Activated CD4-positive, alpha-beta T cell treated with anti-CD3 and anti-CD28 coated beads, Interleukin-2, amount 50 U/mL, for 4 hours (primary cell): ENCODE data around the gene HOXA5.

ENCODE experiments used
- DNase-seq, 2 experiments: peaks; one replicate each; pipeline ENCODE4 v3.0.0-alpha.2; 2020

HOXA5 gene

DNA sequence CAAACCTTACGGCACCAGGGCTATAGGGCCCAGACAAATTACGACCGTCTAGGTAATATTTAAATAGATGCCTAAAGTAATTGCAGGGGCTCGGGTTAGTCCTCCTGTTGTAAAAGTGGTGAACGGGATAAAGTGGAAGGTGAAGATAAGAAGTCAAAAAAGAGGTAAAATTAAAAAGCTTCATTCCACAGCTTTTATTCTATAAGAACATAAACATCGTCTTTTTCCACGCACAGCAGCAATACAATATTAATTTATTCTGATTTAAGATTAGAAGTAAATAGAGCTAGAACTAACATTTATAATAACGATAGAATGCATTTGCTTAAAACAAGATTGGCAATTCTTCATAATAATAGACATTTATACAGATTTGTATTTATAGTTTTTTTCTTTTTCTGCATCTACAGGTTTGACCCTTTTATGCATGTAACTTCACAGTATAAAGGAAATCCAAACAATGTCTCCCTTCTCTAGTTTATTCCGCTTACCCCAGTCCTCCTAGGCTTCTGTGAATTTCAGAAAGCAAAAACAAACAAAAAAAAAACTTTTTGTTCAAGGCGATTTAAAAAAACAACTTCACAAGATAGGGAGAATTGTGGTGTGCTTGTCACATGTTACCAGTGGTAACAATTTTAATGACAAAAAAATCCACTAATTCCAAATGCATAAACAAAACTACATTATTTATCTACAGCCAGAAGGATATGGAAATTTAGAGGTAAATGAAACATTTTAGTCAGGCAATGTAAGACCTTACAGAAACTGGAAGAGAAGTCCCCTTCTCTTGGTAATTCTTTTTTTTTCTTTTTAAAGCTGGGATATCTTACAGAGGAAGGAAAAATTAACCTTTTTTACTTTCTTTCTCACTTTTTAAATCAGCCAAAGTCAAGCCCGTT lies 27.2 kb upstream of the HOXA5 start:
- no peak for DNase-seq

DNA sequence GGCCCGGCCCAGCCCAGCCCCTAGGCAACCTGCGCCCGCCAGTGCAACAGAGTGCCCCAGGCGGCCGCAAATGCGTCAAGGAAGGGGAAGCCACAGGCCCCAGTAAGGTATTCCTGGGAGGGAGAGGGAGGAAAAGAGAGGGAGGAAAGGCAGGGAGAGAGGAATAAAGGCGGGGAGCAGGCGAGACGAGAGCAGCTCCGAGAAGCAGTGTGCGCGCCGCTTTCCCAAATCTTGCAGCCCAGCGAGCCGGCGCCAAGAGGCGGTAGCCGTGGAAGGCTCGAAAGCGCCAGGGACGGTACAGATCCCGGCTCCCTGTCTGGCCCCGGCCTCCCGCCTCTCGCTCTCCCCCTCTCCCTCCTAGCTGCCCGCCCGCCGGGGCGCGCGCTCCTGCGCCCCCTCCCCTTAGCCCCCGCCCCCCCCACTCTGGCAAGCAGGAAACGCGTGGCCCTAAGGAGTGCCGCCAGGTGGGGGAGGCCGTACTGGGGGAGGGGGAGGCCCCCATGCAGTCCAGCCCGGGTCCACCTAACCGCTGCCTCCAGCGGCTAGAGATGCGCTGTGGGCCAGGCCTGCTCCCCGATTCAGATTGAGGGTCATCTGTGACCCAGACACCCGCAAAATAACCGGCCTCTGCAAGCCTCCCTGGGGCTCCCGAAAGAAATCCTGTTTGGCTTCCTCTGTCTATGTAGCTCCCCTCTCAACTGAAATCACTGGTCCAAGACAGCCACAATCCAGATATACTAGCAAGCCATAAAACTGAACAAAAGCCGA lies 26.4 kb upstream of the HOXA5 start:
- no peak for DNase-seq

DNA sequence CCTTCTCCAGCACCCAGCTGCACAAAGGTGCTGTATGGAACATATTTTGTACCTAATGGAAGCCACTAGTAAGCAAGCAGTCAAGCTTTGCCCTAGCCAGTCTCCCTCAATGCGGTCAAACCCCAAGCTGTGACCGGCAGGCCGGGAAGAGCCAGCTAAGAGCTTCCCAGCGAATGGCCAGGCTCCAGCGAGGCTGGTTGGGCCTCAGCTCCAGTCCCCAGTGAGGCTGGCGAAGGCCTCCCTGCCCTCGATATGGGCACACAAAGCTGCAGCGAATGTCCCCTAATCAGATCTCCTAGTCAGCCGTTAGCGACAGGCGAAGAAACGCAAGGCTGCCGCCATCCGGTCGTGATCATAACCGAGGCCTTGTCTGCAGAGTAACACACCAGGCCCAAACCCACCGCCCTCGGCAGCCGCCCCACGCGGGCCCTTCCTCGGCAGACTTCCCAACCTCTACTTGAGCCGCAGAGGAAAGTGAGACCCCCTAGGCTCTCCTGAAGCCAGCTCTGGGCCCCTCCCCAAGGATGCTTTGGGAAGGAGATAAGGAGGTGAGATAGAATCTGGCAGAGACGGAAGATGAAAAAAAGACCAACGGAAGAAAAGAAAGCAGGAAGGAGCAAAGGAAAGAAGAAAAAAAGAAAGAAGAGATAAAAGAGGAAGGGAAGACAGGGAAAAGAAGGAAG lies 24.9 kb upstream of the HOXA5 start:
- no peak for DNase-seq

DNA sequence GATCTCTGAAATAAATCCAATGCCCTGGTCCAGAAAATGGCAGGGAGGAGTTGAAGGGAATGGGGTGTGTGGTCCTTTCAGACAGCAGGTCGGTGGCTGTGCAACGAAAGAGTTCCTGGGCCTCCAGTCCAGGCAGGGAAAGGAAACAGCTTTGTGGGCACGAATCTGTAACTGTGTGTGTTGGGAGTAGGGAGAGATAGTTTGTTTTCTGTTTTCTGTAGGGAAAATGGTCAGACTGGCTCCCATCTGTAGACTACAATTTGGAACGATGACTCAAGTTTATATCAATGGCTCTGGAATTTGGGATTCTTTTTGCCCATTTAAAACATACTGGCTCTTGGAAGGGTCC lies 24.4 kb upstream of the HOXA5 start:
- DNase-seq = no peak

DNA sequence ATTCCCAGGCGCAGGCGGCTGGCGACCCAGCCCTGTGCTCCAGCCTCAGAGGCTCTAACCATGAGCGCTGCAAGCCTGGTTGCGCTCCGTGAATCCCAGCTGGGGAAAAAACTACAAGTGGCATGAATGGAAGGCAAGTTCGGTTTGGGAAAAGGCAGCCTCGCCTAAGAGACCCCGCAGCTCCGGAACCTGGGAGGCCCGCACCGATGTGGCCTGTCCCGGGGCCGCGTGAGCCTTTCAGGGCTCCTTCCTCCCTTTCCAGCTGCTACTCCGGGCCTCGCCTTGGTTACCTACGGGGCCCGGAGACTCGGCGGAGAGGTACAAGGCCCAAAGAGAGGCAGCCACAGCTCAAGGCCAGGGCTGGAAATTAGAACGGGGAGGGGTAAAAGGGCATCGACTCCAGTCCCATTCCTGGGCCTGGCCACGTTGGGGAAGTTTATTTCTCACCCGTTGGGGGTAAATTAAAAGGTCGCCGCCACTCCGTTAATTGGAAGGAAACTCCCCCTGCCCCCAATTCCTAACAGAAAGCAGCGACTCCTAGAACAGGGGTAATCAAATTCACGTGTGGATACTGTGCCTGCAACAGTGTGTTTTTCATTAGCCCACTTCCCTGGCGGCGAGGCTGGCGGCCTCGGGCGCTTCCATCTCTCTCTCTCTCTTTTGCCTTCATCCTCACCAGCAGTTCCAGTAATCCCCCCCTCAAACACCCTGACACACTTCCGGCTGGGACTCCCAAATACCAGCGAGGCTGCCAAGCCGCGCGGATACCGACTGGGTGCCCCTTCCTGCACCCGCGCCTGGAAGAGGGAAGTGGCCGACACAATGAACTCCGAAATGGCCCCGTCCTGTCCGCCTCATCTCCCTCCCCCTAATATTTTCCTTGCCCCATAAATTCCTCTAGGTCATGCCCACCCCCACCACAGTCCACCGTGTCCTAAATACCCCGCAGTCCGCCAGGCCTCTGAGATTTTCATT lies 23.3 kb upstream of the HOXA5 start:
- no peak for DNase-seq

DNA sequence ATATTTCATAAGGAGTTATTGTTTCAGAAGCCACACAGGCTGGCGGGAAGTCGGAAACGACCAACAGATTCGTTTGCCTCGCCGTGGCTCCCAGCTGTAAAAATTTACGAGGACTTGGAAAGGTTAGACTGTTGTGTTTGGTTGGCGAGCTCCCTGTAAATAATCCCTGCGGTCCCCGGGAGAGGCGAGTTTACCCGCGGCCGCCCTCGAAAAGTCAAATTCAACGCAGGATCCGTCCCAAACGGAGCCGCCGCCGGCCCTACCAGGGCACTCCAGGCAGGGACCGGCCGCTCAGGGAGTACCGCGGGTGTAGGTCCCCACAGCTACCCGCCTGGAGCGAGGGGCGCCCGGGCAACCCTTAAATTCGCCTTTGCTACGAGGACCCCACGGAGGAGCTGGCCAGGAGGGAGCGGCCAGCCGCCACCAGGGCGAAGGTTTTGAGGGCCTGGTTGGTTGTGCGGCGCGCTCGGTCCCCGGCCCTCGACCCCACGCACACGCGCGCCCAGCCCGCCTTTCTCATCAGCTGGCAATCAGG lies 22.6 kb upstream of the HOXA5 start:
- no peak for DNase-seq

DNA sequence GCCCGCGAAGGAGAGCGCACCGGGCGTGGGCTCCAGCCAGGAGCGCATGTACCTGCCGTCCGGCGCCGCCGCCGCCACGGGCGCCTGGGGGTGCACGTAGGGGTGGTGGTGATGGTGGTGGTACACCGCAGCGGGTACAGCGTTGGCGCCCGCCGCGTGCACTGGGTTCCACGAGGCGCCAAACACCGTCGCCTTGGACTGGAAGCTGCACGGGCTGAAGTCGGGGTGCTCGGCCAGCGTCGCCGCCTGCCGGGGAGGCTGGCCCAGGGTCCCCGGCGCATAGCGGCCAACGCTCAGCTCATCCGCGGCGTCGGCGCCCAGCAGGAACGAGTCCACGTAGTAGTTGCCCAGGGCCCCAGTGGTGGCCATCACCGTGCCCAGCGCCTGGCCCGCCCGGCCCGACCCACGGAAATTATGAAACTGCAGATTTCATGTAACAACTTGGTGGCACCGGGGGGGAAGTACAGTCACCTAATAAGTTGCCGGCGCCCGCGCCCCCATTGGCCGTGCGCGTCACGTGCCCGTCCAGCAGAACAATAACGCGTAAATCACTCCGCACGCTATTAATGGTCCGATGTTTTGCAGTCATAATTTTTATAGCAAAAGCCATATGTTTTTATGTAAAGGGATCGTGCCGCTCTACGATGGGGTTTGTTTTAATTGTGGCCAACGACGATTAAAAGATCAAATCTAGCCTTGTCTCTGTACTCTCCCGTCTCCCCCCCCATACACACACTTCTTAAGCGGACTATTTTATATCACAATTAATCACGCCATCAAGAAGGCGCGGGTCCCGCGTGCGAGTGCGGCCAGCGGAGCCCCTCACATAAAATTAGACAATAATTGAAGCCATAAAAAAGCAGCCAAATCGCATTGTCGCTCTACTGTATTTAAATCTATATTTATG lies 21.9 kb upstream of the HOXA5 start, which contains the start of gene HOXA9:
HOXA9 (minus strand) TSS at position 449 of the 907 bp plus-strand sequence; CDS start at position 369, 80 bp downstream.
- DNase-seq = no peak

DNA sequence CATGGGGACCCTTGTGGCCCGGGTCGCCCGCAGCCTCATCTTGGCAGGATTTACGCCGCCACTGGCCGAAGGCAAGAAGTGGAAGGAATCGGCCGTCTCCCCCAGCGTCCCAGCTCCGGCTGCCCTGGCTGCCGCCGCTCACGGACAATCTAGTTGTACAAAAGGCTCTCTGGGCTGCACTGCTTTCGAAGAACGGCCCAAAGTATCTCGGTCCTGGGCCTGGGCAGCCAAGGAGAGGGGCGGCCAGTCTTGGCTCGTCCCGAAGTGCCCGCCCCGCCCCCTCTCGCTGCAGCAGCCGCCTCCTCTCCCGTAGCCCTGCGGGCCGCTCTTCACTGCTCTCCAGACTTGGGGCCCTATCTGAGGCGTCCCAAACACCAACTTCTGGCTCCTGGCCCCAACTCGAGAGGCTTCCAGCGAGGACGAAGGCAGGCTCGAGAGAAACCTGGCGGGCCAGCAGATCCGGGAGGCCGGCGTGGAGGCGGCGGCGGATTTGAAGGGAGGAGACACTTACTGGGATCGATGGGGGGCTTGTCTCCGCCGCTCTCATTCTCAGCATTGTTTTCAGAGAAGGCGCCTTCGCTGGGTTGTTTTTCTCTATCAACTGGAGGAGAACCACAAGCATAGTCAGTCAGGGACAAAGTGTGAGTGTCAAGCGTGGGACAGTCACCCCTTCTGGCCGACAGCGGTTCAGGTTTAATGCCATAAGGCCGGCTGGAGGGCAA lies 21.0 kb upstream of the HOXA5 start:
- no peak for DNase-seq

DNA sequence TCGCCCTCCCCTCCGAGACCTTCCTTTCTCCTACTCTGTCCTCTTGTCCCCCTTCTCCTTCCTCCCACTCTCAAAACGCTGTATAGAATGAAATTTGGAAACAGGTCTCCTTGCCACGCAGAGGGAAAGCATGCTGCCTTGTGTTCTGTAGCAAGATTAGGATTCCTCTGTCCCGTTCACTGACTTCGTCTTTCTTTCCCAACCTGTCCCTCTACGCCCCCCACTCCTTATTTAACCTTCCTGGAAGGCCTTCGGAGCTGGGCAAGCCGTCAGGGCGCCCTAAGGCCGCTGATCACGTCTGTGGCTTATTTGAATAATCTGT lies 20.5 kb upstream of the HOXA5 start:
- DNase-seq = no peak

DNA sequence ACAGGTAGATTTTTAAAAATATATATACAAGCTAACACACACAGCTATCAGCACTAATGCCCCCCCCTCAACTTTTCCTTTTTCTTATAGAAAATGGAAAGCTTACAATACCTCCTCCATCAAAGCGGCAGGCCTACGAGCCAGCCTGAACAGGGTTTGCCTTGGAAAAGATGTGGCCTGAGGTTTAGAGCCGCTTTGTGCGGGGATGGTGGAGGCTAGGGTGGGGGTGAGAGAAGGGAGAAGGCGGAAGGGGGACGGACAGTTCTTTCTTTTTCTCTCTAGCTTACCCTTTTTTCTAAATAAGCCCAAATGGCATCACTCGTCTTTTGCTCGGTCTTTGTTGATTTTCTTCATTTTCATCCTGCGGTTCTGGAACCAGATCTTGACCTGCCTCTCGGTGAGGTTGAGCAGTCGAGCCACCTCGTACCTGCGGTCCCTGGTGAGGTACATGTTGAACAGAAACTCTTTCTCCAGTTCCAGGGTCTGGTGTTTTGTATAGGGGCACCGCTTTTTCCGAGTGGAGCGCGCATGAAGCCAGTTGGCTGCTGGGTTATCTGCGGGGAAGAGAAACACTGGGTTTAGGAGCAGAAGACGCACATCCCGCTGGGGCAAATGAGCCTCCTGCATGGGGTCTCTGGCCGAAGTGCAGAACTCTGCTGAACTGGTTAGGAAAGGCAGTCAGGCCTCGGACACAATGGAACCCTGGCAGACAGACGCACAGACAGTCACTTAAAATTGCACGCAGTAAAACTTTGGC lies 20.0 kb upstream of the HOXA5 start:
- no peak for DNase-seq

DNA sequence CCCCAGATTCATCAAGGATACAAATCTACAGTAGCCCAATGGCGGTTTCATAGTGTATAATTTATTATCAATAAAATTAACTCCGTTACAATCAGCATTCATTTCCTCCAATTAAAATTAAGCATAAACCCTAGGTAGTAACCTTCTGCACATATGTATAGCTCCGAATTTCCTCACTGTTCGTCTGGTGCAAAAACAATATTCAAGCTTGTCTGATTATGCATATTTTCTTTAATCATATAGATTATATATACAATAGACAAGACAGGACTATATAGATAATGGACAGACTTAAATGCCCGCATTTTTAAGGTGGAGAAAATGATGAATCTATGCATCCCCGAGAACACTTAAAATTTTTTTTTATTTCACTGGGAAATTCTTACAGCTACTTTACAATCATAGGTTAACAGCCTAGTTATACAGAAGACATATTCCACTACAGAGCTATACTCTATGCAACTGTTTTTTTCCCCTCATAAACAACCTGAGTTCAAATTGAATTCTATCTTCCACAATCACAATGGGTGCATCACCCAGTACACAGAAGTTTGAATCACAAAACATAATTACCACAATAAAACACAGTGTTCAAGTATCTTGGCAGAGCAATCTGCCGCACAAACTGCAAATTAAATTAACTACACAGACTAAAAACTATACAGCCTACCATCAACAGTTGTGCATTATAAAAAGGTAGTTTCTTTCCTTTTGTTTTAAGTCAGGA lies 19.2 kb upstream of the HOXA5 start:
- no peak for DNase-seq

DNA sequence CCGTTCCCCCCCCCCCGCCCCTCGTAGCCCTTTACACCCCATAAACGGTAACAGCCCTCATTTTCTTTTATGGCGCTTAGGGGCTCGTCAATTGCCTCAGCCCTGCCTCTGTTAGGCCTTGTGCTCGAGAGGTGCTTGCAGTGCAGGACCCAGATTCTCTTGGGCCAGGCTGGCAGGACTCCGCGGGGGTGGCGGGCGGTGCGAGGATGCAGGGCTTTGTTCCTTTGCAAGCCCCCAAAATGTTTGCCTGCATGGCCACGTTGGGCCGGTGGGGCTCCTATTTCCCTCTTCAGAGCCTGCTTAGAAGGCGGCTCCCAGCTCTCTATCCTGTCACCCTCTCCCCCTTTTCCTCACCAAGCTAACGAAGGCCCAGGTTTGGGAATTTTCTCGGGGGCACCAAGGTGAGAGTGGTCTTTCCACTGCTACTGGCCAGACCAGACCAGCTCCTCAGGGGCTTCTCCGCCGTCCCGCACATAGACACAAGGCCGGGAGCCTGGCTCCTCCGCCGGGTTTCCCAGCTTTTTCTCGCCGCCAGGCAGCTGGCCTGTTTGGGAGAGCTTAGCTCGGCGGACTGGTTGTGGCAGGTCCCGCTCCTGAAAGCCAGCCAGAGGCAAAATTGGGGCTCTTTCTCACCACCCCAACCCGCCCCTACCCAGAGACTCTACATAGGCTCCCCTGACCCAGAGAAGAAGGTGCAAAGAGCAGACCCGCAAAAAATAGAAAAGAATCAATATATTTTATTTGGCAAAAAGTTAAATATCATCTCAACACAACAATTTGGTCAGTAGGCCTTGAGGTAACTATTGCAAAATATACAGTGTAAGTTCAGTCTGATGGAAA lies 18.5 kb upstream of the HOXA5 start:
- no peak for DNase-seq

DNA sequence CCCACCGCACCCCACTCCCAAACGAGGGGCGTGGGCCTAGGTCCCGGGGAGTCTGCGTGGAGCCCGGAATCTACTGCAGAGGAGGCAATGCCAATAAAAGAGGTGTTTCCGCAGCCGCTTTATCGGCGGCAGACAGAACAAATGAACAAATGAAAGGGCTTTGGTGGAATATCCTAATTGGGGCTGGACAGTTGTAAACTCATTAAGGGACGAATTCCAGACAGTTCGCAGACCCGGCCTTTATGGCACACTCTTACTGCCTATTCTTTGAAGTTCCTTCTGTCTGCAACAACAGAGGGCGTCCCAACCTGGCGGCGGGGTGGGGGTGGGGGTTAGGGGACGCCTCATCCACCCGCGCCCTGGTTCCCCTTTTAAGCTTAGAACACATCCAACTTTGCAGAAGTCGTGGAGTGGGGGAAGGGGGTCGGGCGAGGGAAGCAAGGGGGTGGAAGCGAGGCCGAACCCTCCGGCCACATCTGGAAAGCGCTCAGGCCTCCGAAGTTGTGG lies 17.8 kb upstream of the HOXA5 start:
- no peak for DNase-seq

DNA sequence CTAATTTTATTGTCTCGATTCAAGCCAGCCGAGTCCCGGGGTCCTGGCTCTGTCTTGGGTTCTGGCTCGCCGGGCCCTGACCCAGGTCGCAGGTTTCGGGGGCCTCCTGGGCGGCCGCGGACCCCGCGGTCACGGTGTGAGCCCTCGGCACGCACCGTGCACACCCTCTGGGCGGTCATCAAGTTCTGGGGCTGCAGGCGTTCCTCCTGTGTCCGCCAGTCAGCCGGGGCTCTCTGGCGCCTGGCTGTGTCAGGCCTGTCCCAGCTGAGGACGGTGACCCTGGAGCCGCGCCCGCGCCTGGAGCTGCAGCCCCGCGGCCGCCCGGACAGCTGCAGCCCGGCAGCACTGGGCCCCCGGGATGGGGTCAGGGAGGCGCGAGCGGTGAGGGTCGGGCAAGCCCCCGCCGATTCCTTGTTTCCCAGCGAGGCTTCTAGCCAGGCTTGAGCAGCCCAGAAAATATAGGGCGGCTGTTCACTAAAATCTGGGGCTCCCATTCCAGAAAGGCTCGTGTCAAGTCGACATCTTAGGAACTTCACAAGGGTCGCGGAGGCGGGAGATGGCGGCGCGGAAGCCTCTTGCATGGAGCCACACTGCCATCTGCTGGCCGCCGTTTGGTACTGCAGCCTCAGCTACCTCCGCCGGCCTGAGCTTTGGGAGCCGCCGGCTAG lies 17.2 kb upstream of the HOXA5 start:
- DNase-seq = peak; percentile 80 to 83

DNA sequence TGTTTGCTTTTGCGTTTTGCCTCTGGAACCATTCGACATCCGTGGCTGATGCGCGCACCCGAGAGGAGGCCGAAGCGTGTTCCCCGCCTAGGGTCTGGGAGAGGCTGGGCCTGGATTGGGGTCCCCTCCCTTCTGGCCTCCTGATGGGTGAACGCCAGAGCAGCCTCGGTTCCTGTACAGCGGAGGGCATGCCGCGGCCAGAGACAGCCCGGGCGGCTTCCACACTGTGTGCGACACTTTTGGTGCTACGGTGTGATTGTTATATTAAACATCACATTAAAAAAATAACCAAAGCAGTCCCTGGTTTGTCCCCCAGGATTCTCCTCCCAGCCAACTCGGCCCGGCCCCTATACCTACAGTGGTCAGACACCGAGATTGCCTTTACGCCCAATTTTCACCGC lies 16.7 kb upstream of the HOXA5 start:
- DNase-seq = no peak

DNA sequence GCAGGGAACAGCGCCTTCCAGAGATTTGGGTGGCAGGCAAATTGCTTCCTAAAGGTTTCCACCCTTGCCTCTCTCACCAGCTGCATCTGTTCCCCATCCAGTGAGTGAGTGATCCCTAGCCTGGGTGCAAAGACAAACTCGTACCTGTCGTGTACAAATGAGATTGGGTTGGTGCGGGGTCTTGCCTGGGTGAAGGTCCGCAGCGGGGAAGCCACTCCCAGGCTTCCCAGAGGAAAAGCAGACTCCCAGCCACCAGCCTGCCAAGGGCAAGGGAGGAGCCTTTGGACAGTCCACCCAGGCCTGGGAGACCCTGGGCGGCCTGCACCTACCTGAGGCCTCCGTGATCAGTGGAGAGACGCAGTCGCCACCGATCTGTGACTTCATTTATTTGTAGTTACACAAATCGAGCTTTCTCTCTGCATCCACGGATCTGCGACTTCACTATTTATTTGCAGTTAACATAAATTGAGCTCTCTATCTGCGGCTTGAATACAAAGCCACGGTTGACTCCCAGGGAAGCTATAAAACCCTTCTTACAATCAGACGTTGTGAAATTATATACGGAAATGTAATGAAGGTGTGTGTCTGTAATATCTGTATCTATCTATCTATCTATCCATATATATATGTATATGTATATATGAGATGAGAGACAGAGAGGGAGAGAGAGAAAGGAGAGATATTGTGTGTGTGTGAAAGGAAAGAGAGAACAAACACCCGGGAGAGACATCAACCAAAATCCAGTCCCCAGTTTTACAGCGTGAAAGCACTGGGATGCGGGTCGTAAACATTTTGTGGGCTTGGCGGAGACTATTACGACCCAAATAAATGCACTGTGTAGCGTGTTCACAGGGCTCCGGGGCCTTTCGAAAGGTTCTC lies 16.0 kb upstream of the HOXA5 start:
- no peak for DNase-seq
